Myocyte (in vitro differentiated cells): Measurements from ENCODE around the gene GNA12. TPM values are rescaled to one million over a fixed set of nuclear protein-coding genes. Genes with fewer than 3 reads are reported as not detected.

Experiments
- DNase-seq: peaks from one replicate; pipeline ENCODE4 v3.0.0-alpha.2; 2012; ENCODE audit warnings: low read depth
- total RNA-seq: library from RNA; depleted of rRNA; stranded (reverse); fragments of >200 nt; gene quantifications from 2 replicates; pipeline ENCODE4 v1.2.3, GENCODE V29; 2014

The GNA12 gene
- total RNA-seq, 1 donor from 2014 or later: 10.2 TPM

- no peak for DNase-seq
Measured at GRCh38 chr7:2819161-2819953, 24.8 kb downstream of the GNA12 start.

- DNase-seq: no peak
Measured at GRCh38 chr7:2818653-2819052, 25.5 kb downstream of the GNA12 start.

- no peak for DNase-seq
Measured at GRCh38 chr7:2818121-2818520, 26.0 kb downstream of the GNA12 start.

GRCh38 chr7:2817456-2817855 is 26.7 kb downstream of the GNA12 start:
- DNase-seq: no peak

- no peak for DNase-seq
Measured at GRCh38 chr7:2815875-2816245, 28.2 kb downstream of the GNA12 start.

- DNase-seq: no peak
Measured at GRCh38 chr7:2814946-2815874, 28.9 kb downstream of the GNA12 start.

GRCh38 chr7:2814186-2814945 is 29.7 kb downstream of the GNA12 start:
- DNase-seq: no peak

- no peak for DNase-seq
Measured at GRCh38 chr7:2813350-2814185, 30.5 kb downstream of the GNA12 start.

GRCh38 chr7:2812831-2813230 is 31.3 kb downstream of the GNA12 start:
- DNase-seq: no peak

GRCh38 chr7:2812114-2812487 is 32.0 kb downstream of the GNA12 start:
- DNase-seq: no peak

GRCh38 chr7:2811476-2812113 is 32.5 kb downstream of the GNA12 start:
- DNase-seq: no peak

- DNase-seq: no peak
Measured at GRCh38 chr7:2810682-2811415, 33.3 kb downstream of the GNA12 start.

- DNase-seq: no peak
Measured at GRCh38 chr7:2809903-2810625, 34.0 kb downstream of the GNA12 start.

- no peak for DNase-seq
Measured at GRCh38 chr7:2808891-2809665, 35.0 kb downstream of the GNA12 start.

GRCh38 chr7:2807845-2808772 is 36.0 kb downstream of the GNA12 start:
- no peak for DNase-seq

- DNase-seq: no peak
Measured at GRCh38 chr7:2807460-2807844, 36.7 kb downstream of the GNA12 start.

- no peak for DNase-seq
Measured at GRCh38 chr7:2806571-2806970, 37.5 kb downstream of the GNA12 start.
